HG03066 (cell line): ENCODE data around the gene OPA3.
"Not testable (repeated sequence)": the region's sequence is repeated elsewhere in the genome, so short reads cannot be mapped to it uniquely, and the experiment has no call there.

Experiments
- ATAC-seq: cut with Tn5 transposase; IDR thresholded peaks from one replicate; pipeline ENCODE4 v1.9.1; 2021; ENCODE audit warnings: low read depth; ENCODE audit not compliant: unreplicated experiment

Gene OPA3

GRCh38 chr19:45523642-45524256, 60.9 kb downstream of the OPA3 start:
- ATAC-seq: peak; percentile 70

DNA sequence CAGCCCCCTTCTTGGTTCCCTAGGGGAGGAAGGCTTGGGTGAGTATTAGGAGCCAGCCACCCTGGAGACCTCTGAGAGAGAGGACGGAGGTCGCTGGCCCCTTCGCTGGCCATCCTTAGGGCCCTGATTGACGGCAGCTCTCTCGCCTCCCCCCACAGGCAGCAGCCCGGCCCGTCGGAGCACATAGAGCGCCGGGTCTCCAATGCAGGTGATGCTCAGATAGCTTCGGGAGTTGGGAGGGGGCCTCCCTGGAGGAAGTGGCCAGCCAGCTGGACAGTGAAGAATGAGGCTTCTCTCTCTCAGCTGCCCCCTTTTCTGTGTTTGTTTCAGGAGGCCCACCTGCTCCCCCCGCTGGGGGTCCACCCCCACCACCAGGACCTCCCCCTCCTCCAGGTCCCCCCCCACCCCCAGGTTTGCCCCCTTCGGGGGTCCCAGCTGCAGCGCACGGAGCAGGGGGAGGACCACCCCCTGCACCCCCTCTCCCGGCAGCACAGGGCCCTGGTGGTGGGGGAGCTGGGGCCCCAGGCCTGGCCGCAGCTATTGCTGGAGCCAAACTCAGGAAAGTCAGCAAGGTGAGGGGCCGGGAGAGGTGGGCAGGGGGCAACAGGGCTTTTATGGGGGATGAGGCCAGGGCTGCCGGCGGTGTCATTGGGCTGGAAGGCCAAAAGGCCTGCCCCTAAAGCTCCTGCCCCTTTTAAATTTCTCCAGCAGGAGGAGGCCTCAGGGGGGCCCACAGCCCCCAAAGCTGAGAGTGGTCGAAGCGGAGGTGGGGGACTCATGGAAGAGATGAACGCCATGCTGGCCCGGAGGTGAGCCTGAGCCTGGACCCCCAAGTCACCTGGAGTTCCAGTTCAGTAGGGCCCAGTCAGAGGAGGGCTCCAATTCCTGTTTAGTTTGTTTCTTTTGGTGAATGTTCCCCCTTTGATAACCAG, 62.3 kb downstream of the OPA3 start:
- ATAC-seq: no peak

DNA sequence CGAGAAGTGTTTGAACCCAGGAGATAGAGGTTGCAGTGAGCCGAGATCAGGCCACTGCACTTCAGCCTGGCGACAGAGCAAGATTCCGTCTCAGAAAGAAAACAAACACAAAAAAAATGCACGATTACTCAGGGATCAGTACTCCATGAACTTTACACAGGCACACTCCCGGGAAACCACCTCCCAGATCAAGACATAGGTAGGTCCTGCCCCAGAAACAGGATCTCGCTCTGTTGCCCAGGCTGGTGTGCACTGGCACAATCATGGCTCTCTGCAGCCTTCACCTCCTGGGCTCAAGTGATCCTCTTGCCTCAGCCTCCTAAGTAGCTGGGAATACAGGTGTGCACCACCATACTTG, 66.2 kb downstream of the OPA3 start:
- ATAC-seq: no peak

DNA sequence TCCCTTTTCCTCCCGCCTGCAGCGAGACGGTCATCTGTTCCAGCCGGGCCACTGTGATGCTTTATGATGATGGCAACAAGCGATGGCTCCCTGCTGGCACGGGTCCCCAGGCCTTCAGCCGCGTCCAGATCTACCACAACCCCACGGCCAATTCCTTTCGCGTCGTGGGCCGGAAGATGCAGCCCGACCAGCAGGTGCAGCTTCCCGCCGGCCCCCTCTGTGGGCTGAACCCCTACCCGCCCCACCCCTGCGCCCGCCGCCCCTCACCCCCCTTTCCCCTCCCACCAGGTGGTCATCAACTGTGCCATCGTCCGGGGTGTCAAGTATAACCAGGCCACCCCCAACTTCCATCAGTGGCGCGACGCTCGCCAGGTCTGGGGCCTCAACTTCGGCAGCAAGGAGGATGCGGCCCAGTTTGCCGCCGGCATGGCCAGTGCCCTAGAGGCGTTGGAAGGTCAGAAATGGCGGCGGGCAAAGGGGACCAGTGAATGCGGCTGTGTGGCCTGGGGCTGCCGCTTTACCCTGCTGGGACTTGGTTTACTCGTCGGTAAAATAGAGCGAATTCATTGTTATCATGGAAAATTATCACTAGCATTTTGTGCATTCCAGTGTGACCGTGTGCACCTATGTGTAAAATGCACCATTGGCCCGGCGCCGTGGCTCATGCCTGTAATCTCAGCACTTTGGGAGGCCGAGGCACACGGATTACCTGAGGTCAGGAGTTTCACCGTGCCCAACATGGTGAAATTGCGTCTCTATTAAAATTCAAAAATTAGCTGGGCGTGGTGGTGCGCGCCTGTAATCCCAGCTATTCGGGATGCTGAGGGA, 66.7 kb downstream of the OPA3 start:
- no peak for ATAC-seq

DNA sequence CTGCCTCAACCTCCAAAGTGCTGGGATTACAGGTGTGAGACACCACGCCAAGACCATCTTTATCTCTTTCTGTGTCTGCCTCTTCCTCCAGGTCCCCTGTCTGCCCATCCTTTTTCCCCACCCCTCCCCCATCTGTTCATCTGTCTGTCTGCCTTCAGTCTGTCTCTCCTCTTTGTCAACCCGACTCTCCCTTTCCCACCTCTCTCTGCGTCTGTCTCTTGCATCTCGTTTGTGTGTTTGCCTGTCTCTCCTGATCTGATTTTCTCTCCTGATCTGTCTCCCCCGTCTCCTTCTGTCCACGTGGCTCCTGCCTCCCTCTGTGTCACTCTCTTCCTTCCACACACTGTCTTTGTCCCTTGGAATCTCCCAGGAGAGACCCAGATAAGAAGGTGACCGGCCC, 67.4 kb downstream of the OPA3 start:
- no peak for ATAC-seq

- no peak for ATAC-seq
Observed at GRCh38 chr19:45515807-45516401, 68.7 kb downstream of the OPA3 start.

GRCh38 chr19:45515081-45515624, 69.4 kb downstream of the OPA3 start:
- ATAC-seq: no peak

DNA sequence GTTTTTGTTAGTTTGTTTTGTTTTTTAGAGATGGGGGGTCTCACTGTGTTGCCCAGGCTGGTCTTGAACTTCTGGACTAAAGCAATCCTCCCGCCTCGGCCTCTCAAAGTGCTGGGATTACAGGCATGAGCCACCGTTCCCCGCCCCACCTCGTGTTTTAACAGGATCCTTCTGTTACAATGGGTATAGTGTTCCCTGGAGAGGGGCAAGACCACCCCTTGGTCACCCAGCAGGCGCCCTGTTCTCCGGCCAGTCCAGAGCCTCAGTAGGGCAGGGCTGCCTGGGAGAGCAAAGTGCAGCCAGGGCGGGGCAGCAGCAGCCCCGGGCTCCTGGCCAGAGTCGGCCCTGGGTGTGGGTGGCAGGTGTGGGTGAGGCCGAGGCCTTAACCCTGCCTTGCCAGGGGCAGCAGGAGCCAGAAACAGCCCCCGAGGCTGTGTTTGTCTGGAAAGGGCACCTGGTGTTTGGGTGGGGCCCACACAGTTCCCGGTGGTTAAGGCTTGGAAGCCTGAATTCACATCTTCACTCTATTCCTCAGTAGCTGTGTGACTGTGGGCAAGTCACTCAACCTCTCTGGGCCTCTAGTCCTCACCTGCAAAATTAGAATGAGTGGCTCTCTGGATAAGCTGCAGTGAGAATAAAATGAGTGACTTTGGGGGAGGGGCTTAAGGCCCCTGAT, 70.1 kb downstream of the OPA3 start:
- ATAC-seq: no peak

GRCh38 chr19:45512881-45513483, 71.6 kb downstream of the OPA3 start:
- no peak for ATAC-seq

GRCh38 chr19:45511074-45511473, 73.5 kb downstream of the OPA3 start:
- no peak for ATAC-seq

GRCh38 chr19:45510352-45510751, 74.2 kb downstream of the OPA3 start:
- ATAC-seq: not testable (repeated sequence)

DNA sequence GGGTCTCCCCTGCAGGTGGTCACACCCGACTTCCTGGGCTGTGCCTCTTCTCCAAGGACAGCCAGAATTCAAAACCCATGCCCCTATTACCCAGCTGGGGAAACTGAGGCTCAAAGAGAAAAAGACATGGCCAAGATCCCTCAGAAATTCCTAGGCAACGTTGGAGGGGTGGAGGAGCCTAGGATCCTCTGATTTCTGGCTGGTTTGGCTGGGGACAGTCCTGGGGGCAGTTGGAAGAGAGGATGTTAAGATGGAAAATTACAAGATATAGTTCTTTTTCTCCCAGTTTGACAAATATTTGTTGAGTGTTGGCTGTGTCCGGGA, 74.9 kb downstream of the OPA3 start:
- ATAC-seq: no peak

- no peak for ATAC-seq
Observed at GRCh38 chr19:45508861-45509691, 75.5 kb downstream of the OPA3 start.

GRCh38 chr19:45508417-45508860, 76.2 kb downstream of the OPA3 start:
- ATAC-seq: no peak

DNA sequence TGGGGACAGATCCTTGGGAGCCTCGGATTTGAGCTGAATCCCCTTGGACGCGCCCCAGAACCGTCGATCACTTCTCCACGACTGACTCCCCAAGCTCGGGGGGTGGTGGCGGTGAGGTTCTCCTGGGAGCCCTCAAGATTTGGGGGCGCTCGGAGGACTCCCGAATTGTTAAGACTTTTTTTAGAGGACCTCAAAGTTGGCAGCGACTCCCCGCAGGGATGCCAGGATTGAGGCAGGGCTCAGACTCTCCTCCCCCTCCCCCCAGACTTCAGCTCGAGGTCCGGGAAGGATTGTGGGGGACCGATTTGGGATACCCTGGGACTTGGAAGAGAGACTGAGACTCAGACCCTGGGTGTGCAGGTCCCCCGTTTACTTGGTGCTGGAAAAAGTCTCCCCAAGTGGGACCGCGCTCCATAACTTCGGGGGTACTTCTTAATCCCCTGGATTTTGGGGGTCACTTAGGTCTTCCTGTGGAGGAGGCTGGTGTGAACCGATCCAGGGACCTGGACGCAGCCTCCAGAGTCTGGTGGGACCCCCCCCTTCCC, 76.7 kb downstream of the OPA3 start:
- ATAC-seq: no peak

- ATAC-seq: peak; percentile 45
Observed at GRCh38 chr19:45506989-45507871, 77.4 kb downstream of the OPA3 start, which contains the start of gene VASP. Gene VASP, plus strand, starts transcription at chr19:45507479. Its CDS starts 293 bp downstream, at chr19:45507772.

DNA sequence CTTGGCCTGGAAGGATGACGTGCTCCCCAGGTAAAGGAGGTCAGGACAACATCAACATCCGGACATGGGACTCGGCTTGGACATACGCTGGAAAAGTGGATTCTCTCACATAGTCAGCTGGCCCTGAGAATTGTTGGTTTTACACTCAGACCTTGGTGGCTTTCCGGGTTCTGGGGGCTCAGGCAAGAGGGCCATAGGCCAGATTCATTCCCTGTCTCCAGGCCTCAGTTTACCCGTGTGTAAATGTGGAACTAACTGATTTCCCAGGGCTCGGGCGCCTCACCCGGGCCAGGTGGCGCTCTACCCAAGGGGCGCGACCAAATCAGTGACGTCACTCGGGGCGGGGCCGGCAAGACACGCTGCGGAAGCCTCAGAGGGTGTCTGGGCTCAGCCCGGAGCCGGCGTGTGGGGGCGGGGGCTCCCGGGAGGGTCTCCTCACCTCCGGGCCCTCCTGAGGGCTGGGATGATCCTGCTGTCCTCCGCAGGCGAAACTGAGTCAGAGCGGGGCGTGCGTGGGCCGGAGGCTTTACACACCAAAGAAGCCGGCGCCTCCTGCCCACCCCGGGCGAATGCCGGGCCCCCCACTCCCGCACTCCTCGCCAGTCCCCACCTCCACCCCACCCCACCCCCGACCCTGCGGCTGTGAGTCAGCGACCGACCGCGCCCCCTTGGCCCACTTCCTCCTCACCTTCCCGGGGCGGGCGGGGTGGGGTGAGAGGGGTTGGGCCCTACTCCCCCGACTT, 78.2 kb downstream of the OPA3 start:
- ATAC-seq: peak; percentile 49
